Neural cell (in vitro differentiated cells): ENCODE data around the gene HNRNPH2.

Experiments
- EZH2 ChIP-seq: fragments of 200-600, 300-800 bp; shearing (Covaris generic), sonication (generic); IDR thresholded peaks from 2 replicates; pipeline ENCODE4 v1.6.1; 2014; ENCODE audit warnings: antibody characterized with exemption, low read length, borderline replicate concordance, mild to moderate bottlenecking; ENCODE audit not compliant: insufficient read depth, poor library complexity, severe bottlenecking
- POLR2AphosphoS5 ChIP-seq: IDR thresholded peaks from 2 replicates; pipeline ENCODE4 v1.6.1; 2012
- RAD21 ChIP-seq: fragments of 450-650 bp; conservative IDR thresholded peaks from 2 replicates; pipeline ENCODE4 v1.6.1; 2014; ENCODE audit warnings: antibody characterized with exemption, mild to moderate bottlenecking, moderate library complexity
- TAF1 ChIP-seq: IDR thresholded peaks from 2 replicates; pipeline ENCODE4 v1.6.1; 2012; ENCODE audit warnings: low read depth
- TF ChIP-seq, protein P1 (sequence below): fragments of 450-650 bp; IDR thresholded peaks from 2 replicates; pipeline ENCODE4 v1.5.1; 2014; ENCODE audit warnings: antibody characterized with exemption, mild to moderate bottlenecking, moderate library complexity; ENCODE audit not compliant: poor library complexity, severe bottlenecking

DNA sequence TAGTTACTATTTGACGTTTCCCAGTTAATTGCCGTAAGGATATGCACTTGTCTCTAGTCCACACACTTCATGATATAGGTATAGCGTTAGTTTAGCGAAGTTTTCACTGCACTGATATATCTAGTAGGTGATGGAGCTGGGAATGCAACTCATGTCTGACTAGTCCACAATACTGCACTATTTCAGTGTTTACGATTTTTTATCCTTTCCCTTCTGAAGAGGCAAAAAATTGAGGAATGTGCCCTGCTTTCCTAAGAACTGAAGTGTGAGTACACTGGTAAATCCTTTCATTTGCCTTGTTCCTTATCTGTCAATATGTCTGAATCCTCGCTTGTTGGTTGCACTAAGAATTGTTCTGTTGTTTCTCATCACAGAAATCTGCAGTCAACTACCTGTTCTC, 16.2 kb upstream of the HNRNPH2 start:
- TF ChIP-seq, protein P1, sequence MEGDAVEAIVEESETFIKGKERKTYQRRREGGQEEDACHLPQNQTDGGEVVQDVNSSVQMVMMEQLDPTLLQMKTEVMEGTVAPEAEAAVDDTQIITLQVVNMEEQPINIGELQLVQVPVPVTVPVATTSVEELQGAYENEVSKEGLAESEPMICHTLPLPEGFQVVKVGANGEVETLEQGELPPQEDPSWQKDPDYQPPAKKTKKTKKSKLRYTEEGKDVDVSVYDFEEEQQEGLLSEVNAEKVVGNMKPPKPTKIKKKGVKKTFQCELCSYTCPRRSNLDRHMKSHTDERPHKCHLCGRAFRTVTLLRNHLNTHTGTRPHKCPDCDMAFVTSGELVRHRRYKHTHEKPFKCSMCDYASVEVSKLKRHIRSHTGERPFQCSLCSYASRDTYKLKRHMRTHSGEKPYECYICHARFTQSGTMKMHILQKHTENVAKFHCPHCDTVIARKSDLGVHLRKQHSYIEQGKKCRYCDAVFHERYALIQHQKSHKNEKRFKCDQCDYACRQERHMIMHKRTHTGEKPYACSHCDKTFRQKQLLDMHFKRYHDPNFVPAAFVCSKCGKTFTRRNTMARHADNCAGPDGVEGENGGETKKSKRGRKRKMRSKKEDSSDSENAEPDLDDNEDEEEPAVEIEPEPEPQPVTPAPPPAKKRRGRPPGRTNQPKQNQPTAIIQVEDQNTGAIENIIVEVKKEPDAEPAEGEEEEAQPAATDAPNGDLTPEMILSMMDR = no peak
- TF ChIP-seq RAD21 = no peak
- TF ChIP-seq TAF1 = no peak
- TF ChIP-seq POLR2AphosphoS5 = no peak
- no peak for TF ChIP-seq EZH2
